HG03095 (cell line): ENCODE results near the gene POC5.
"Not testable (repeated sequence)": the region's sequence is repeated elsewhere in the genome, so short reads cannot be mapped to it uniquely, and the experiment has no call there.

Experiments used
- ATAC-seq: cut with Tn5 transposase; IDR thresholded peaks from one replicate; pipeline ENCODE4 v1.9.1; 2021; ENCODE audit warnings: moderate library complexity; ENCODE audit not compliant: unreplicated experiment

POC5 gene

GRCh38 chr5:75717082-75717922 is at the start of gene POC5:
Gene POC5 (minus strand): TSS chr5:75717437. CDS start chr5:75712937, 4,500 bp downstream.
- ATAC-seq = peak; percentile 95

GRCh38 chr5:75758116-75758515 is 40.9 kb upstream of the POC5 start:
- ATAC-seq = no peak

GRCh38 chr5:75756981-75757380 is 39.7 kb upstream of the POC5 start:
- ATAC-seq = no peak

GRCh38 chr5:75756211-75756610 is 39.0 kb upstream of the POC5 start:
- no peak for ATAC-seq

- ATAC-seq = no peak
Observed at GRCh38 chr5:75753182-75753581, 35.9 kb upstream of the POC5 start.

DNA sequence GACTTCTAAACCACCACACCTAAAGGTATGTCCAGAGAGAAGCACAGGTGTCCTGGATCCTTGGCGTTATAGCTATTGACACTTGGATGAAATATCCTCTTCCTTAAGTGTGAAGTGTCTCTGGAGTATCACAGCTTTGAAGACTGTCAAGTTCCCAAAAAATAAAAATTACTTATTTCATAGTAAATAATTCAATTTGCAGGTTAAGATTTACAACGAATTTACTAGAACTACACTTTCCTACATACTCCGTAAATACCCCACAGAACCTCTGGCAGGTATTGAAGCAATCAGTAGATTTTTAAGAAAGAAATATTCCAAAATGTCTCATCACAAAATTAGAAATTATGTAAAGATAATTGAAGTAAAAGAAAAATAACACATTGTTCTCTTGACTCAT is 27.1 kb upstream of the POC5 start:
- ATAC-seq = no peak

GRCh38 chr5:75736273-75736672 is 19.0 kb upstream of the POC5 start:
- ATAC-seq = no peak

GRCh38 chr5:75734913-75735789 is 17.9 kb upstream of the POC5 start:
- no peak for ATAC-seq

DNA sequence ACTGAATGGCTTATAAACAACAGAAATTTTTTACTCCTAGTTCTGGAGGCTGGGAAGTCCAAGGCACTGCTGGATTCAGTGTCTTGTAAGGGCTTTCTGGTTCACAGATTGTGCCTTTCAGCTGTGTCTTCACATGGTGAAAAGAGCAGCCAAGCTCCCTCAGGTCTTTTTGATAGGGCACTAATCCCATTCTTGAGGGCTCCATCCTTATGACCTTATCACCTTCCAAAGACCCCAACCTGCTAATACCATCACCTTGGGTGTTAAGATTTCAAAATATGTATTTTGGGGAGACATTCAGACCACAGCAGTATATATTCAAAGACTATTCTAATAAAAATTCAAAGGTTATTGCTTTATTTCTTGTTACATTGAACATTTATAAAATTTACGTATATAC is 16.5 kb upstream of the POC5 start:
- no peak for ATAC-seq

DNA sequence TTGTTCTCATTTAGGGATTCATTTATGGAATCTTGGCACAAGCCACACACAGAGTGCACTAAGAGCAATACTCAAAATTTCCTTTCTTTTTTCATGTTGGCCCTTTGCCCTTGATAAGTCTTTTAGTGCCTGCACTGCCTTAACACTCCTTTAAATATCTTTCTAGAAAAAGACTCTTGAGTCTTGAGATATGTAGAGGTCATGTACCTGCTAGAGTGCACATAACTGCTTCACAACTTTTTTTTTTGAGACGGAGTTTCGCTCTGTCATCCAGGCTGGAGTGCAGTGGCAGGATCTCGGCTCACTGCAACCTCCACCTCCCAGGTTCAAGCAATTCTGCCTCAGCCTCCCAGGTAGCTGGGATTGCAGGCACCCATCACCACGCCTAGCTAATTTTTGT is 14.3 kb upstream of the POC5 start:
- not testable (repeated sequence) for ATAC-seq

DNA sequence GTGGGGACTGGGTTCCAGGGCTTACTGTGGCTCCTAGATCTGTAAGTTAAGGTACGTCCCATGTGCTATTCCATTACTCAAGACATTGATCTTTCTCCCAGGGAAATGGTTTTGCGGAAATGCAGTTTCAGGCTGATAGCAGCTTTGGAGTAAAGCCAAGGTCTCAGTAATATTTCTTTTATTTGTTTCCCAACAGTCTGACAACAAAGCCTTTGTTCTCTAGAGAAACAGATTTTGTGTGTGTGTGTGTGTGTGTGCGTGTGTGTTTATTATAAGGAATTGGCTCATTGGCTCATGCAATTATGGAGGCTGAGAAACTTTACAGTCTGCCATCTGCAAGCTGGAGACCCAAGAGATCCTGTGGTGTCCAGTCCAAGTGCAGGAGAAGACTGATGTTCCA is 12.1 kb upstream of the POC5 start:
- ATAC-seq = no peak

- ATAC-seq = no peak
Observed at GRCh38 chr5:75727931-75728330, 10.7 kb upstream of the POC5 start.

GRCh38 chr5:75726224-75726623 is 9.0 kb upstream of the POC5 start:
- ATAC-seq = not testable (repeated sequence)

DNA sequence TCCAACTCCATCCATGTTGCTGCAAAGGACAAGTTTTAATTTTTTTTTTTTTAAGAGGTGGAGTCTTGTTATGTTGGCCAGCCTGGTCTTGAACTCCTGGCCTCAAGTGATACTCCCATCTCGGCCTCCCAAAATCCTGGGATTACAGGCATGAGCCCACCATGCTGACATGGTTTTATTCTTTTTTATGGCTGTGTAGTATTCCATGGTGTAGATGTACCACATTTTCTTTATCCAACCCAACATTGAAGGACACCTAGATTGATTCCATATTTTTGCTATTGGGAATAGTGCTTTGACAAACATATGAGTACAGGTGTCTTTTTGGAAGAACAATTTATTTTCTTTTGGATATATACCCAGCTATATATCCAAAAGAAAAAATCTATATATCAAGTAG is 6.1 kb upstream of the POC5 start:
- ATAC-seq = no peak

DNA sequence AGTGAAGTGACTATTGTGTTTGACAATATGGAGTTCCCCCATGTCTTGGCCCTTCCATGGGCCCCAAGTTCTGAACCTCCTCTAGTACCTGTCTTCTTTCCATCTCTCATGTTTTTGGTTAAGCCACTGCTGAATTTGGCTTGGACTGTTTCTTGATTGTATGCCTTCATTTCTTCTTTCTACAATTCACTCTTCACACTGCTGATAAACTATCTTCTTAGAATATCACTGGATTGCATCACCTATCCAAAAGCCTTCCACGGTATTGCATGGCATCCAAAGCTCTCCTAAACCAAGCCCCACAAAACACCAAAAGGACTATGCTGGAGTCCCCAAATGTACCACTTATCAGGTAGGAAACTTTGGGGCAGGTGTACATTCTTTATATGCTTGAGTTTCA is 4.3 kb upstream of the POC5 start:
- ATAC-seq = no peak

GRCh38 chr5:75720882-75721281 is 3.6 kb upstream of the POC5 start:
- ATAC-seq = no peak

DNA sequence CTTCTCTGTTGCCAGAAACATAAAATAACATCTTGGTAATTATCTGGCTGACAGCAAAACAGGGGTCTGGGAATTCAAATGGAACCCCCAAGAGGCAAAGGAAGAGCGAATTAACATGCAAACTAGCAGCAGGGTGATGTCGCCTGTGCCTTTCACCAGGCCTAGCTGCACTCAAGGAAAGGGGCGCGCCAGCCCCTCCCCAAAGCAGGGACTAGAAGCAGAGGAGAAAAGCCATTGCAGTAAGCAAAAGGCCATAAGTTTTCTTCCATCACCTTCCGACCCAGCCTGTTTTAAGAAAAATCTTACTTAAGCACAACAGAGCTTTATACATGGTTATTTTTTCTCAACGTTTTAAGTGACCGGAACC is 539 bp downstream of the POC5 start:
- ATAC-seq = peak; percentile 10

DNA sequence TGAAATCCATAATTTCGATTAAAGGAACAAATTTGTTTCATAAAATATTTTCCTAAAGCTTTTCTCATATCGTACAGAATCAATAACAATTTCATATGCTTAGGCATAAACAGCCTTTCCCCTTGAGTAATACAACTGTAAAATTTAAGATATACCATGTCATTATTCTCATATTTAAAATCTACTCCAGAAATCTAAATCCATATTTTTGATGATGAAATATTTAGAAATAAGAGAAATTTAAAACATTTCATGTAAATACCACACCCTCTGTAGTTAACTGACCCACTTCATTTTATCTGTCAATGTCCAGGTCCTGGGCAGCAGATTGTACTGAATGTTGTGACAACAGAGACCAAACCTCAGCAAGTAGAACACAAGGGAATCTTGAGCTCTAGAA is 5.1 kb downstream of the POC5 start:
- no peak for ATAC-seq

- no peak for ATAC-seq
Observed at GRCh38 chr5:75711151-75711550, 6.1 kb downstream of the POC5 start.

DNA sequence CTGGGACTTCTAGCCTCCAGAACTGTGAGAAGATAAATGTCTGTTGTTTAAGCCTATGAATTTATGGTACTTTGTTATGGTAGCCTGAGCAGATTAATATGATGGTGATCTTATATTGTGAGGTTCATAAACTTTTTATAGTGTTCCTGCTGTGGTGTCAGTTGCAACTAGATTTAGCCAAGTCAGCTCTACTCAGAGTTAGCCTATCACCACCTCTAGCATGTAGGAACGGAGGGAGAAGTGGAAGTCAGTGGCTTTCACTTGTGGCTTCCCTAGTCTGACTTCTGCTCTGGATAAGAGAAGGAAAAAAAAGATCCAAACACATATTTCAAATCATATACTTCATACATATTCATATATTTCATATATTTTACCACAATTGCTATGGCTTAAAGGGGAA is 6.6 kb downstream of the POC5 start:
- ATAC-seq = no peak

- no peak for ATAC-seq
Observed at GRCh38 chr5:75707911-75708509, 9.2 kb downstream of the POC5 start.

- ATAC-seq = no peak
Observed at GRCh38 chr5:75706775-75707174, 10.5 kb downstream of the POC5 start.
